Putamen (tissue), 1 donor: Measurements from ENCODE around the gene CEP55.
"Not testable (repeated sequence)": the region's sequence is repeated elsewhere in the genome, so short reads cannot be mapped to it uniquely, and the experiment has no call there.

ENCODE experiments used
- DNase-seq: peaks from one replicate; pipeline ENCODE4 v3.0.0-alpha.2; 2016; ENCODE audit warnings: low spot score

Gene CEP55

DNA sequence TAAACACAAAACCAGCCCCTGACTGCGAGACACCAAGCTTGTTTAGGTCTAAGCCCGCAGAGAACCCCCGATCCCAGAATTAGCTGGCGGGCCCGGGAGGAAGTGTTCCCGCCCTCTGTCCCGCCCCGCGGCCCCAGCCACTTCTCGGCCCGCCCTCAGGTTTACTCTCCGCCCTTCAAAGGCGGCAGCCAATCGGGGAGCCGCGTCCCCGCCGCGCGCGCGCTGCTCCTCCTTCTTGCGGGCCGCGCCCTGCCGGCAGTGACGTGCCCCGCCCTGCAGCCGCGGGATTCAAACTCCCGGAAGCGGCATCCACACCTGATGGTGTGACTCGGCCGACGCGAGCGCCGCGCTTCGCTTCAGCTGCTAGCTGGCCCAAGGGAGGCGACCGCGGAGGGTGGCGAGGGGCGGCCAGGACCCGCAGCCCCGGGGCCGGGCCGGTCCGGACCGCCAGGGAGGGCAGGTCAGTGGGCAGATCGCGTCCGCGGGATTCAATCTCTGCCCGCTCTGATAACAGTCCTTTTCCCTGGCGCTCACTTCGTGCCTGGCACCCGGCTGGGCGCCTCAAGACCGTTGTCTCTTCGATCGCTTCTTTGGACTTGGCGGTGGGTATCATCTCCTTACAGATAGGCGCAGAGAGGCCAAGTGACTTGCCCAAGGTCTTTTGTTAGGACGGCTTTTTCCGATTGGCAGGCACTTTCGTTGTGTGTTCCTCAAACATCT, at the start of gene CEP55:
CEP55 (plus strand) TSS at position 291 of the 720 bp plus-strand sequence. CDS start 3,440 bp downstream, outside the sequence.
- peak; percentile 89 for DNase-seq

- no peak for DNase-seq
Observed at GRCh38 chr10:93447019-93447418, 49.4 kb upstream of the CEP55 start.

GRCh38 chr10:93447970-93448369, 48.4 kb upstream of the CEP55 start:
- DNase-seq: no peak

- no peak for DNase-seq
Observed at GRCh38 chr10:93451244-93451947, 45.0 kb upstream of the CEP55 start.

GRCh38 chr10:93452143-93452542, 44.3 kb upstream of the CEP55 start:
- DNase-seq: no peak

GRCh38 chr10:93454146-93454545, 42.3 kb upstream of the CEP55 start:
- no peak for DNase-seq

- DNase-seq: no peak
Observed at GRCh38 chr10:93454736-93455135, 41.7 kb upstream of the CEP55 start.

- no peak for DNase-seq
Observed at GRCh38 chr10:93456480-93456879, 39.9 kb upstream of the CEP55 start.

DNA sequence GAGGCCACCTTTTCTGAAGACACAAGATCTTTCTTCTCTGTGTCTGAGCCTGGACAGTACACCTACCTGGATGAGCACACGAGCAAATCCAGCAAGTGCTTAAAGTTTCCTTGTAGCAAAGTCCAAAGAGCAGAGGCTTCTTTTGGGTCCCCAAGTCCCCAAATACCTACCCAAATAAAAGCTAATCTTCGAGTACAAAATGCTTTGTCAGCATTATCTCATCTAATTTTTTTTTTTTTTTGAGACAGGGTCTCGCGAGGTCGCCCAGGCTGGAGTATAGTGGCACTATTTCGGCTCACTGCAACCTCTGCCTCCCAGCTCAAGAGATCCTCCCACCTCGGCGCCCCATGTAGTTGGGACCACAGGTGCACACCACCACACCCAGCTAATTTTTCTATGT, 38.9 kb upstream of the CEP55 start:
- DNase-seq: no peak

- DNase-seq: no peak
Observed at GRCh38 chr10:93458821-93459257, 37.6 kb upstream of the CEP55 start.

GRCh38 chr10:93459466-93459865, 36.9 kb upstream of the CEP55 start:
- DNase-seq: no peak

DNA sequence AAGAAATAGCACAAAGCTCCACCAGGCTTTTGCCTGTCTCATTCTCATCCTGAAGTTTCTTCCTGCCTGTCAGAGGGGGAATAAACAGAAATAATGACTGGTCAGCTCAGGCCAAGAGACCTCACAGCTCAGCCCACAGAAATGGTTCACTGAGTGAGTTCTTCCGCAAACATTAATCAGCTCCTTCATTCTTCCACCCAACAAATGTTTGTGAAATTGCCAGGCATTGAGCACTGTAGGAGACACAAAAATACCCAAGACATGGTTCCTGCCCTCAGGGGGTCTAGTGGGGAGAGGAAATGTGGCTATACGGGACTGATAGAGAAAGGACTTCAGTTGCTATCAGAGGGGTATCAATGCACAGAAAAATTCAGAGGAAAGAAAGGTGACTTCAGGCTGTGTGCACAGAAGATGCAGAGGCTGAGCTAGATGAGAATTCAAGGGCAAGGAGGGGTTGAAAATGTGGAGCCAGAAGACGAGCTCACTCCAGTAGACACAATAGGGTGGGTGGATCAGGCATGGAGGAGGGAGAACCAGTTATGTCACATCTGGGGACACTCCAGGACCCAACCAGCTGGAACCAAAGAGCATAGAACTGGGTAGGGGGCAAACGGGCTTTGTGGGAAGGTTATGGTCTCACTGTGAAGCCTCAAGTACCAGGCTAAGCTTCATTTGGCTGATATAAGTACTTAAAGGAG, 35.2 kb upstream of the CEP55 start:
- DNase-seq: no peak

- no peak for DNase-seq
Observed at GRCh38 chr10:93461807-93462178, 34.6 kb upstream of the CEP55 start.

- DNase-seq: no peak
Observed at GRCh38 chr10:93462371-93462770, 34.0 kb upstream of the CEP55 start.

GRCh38 chr10:93462881-93463280, 33.5 kb upstream of the CEP55 start:
- DNase-seq: no peak

GRCh38 chr10:93463723-93464476, 32.5 kb upstream of the CEP55 start:
- DNase-seq: no peak

DNA sequence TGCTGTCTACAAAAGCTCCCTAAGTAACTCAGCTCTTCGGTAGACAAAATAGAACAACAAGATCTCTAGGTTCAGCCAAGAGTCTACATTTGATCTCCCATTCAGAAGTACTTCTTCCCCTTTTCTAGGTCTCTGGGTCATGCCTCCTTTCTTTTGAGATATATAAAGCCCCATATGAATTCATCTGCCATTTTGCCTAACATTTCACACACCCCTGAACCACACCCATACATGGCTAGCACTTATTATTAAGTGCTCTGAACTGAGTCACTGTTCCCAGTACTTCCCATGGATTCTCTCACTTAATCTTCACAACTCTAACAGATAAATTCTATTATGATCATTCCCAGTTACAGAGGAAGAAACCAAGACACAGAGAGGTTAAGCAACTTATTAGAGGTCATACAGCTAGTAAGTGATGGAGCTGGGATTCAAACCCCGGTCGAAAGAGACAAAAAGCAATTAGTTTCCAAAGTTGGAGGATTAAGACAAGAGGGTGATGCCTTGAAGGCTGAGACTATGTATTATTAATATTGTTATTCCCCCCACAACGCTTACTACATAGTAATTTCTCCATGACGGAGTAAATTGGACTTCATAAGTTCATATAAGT, 31.5 kb upstream of the CEP55 start:
- DNase-seq: no peak

DNA sequence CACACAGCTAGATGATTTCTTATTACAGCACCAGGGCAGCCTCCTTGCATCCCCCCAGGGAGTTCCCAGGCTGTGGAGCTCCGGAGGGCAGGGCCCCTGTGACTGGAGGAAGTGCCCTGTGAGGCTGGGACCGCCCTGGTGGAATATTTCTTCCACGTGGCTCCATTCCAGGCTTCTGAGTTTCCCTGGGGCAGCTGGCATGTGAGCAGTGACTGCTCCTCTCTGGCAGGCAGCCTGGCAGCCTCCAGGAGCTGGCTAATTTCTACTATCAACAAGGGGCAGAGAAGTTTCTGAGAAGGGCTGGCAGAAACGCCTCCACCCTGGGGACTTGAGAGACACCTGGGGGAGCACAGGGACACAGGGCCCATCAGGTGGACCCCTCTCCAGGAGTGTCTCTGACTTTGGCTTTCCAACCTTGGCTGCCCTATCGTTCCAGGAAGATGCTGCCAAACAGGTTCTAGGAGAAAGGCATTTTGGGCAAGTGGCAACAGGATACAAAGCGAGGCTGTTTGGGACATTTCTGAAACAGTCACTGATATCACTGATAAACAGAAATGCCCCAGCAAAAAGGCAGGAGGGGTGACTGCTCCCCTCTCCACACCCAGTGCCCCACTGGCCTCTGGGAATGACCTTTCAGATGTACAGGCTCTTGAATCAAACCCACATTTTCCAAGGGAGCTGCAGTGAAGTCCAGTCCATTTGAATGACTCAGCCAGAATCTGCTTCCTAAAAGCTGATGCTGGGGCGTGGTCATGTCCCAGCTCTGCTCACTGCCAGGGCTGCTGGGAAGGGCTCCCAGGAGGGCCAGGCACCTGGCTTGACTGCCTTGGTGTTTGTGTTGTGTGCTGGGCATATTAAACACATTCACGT, 30.4 kb upstream of the CEP55 start:
- DNase-seq: no peak

DNA sequence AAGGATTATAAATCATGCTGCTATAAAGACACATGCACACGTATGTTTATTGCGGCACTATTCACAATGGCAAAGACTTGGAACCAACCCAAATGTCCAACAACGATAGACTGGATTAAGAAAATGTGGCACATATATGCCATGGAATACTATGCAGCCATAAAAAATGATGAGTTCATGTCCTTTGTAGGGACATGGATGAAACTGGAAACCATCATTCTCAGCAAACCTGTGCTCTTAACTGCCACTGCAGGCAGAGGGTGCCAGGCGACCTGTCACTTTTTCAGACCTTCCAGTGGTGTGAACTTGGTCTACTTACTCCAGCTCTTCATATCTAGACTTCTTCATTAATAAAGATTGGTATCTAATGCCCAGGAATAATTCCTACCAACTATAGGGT, 28.8 kb upstream of the CEP55 start:
- not testable (repeated sequence) for DNase-seq

DNA sequence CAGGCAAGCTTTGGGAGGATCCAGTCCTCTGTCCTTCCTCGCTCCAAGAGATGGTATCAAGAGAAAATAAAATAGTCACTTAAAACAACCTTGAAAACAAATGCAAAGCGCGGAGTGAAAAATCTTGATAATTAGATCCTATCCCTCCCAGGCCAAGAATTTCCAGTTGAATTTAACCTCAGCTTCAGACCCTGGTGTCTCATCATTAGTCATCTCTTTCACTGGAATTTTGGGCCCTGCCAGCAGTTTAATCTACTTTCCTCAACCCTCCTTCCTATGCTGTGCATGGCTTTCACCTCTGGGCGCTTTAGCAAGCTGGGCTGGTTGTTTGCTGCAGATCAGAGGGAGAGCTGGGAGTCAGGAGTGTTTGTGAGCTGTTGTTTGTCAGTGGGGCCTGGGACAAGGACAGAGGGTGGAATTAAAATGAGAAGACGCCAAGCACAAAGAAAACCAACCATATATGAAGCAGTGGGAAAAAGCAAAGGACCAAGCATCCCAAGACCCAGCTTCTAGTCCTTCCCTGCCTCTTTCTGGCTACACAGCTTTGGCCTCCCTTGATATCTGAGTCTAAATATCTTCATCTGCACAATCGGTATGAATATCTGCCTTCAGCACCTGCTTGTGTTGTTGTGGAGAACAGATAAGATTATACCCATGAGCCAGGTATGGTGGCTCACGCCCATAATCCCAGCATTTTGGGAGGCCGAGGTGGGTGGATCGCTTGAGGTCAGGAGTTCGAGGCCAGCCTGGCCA, 27.8 kb upstream of the CEP55 start:
- DNase-seq: no peak
